Kidney (tissue), 14 donors: Measurements from ENCODE around the gene TLX2. TPM values are rescaled to one million over a fixed set of nuclear protein-coding genes. Genes with fewer than 3 reads are reported as not detected.

ENCODE experiments used
- DNase-seq, 5 donors: peaks; one replicate each; pipeline ENCODE4 v3.0.0-alpha.2; 2013 to 2020
- FAIRE-seq: peaks from 2 replicates; lab custom pipeline; 2012; peaks lifted over from hg19 to GRCh38; lab: Jason Lieb, UNC
- H3K27ac ChIP-seq, 2 donors: one replicate each; pipeline ENCODE4 v1.7.0; 2013; ENCODE audit warnings: low read depth in 2 of 2, low read length in 2 of 2, inconsistent platforms in 1 of 2
- H3K27me3 ChIP-seq: one replicate; pipeline ENCODE4 v1.7.1; 2013; ENCODE audit warnings: low read length, inconsistent platforms; ENCODE audit not compliant: control insufficient read depth, insufficient read depth
- H3K36me3 ChIP-seq, 3 donors: one replicate each; pipeline versions ENCODE4 v1.7.0 to v1.7.1; 2013; ENCODE audit warnings: low read length in 3 of 3, control low read depth in 1 of 3, inconsistent platforms in 1 of 3; ENCODE audit not compliant: insufficient read depth in 3 of 3, control insufficient read depth in 2 of 3
- H3K4me1 ChIP-seq, 3 donors: one replicate each; pipeline versions ENCODE4 v1.7.0 to v1.7.1; 2013; ENCODE audit warnings: low read length in 3 of 3, inconsistent platforms in 1 of 3, low read depth in 1 of 3; ENCODE audit not compliant: control insufficient read depth in 2 of 3, insufficient read depth in 2 of 3
- H3K4me3 ChIP-seq, 3 donors: one replicate each; pipeline versions ENCODE4 v1.7.0 to v1.8.1; 2013; ENCODE audit warnings: low read length in 3 of 3, control low read depth in 1 of 3, inconsistent platforms in 1 of 3
- H3K9ac ChIP-seq, 3 donors: one replicate each; pipeline versions ENCODE4 v1.7.0 to v1.7.1; 2013; ENCODE audit warnings: low read length in 3 of 3, control low read depth in 1 of 3, inconsistent platforms in 1 of 3
- H3K9me3 ChIP-seq, 3 donors: one replicate each; pipeline versions ENCODE4 v1.7.0 to v1.7.1; 2013; ENCODE audit warnings: low read length in 3 of 3, control low read depth in 1 of 3, inconsistent platforms in 1 of 3; ENCODE audit not compliant: control insufficient read depth in 2 of 3, insufficient read depth in 1 of 3
- intact Hi-C: fragments of 100-400 bp; cut with DNase I; formaldehyde crosslinking; loops from one replicate; pipeline ENCODE4 v1.11.1; 2022
- polyA plus RNA-seq: library from polyadenylated mRNA; stranded (reverse); fragments of 350-450 nt; fragmentation: Illumina TruSeq; extraction: RNeasy Lipid Tissue Mini Kit (QIAGEN cat#74804); gene quantifications from one replicate; pipeline ENCODE4 v1.2.3, GENCODE V29; 2014; ENCODE audit warnings: low read depth, low replicate concordance; ENCODE audit not compliant: insufficient read depth
- total RNA-seq: library from RNA; stranded (reverse); fragmentation: NEBNext Ultra II Directional; extraction: Animal tissue kit (Norgen Biotek cat#: 25700); gene quantifications from one replicate; pipeline ENCODE4 v1.2.1, GENCODE V29; 2021
- TF ChIP-seq, protein P1 (sequence below): IDR thresholded peaks from 3 replicates; pipeline ENCODE4 v1.5.1; 2012; ENCODE audit warnings: mild to moderate bottlenecking, moderate library complexity, borderline replicate concordance; ENCODE audit not compliant: insufficient read depth; ENCODE audit errors: extremely low read depth
- donor health status: control.
- donor health status: control.
- donor health status: control.
- donor health status: control.
- donor health status: control.
- donor health status: DM: yes; HTN: yes; CAD: no.
- donor health status: Normal renal cell carcinoma (clear cell type).

The TLX2 gene
- total and polyA plus RNA-seq, 2 donors from 2014 or later = not detected

DNA sequence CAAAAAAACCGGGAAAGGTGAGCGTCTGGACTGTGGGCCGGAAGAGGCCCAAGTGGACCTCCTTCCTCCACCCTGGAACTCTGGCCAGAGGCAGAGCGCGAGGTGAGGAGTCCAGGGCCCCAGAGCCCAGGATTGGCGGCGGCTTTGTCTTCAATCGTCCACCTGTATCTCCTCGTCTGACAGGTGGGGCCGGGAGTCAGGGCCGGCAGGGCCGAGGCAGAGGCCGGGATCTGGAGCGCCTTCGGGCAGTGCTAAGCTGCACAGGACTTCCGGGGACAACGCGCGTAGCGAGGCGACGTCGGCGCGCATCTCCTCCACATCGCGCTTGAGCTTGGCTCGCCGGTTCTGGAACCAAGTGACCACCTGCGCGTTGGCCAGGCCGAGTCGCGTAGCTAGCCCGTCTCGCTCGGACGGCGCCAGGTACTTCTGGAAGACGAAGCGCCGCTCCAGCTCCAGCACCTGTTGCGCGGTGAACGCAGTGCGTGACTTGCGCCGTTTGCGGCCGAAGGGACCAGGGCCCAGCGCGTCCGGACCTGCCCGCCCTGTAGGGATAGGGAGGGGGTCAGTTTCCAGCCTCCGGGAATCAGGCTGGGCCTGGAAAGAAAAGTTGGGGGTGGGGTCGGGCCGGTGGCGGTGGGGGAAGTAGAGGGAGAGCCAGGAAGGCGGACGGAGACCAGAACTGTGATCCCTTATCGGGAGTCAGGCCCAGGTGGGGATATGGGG lies 16.3 kb upstream of the TLX2 start:
- no peak overlapping the region for H3K9ac ChIP-seq

GRCh38 chr2:74498500-74499266 lies 15.6 kb upstream of the TLX2 start:
- peaks cover 12% of the 10 kb centered on the region for H3K27me3 ChIP-seq
- no peaks in the 10 kb centered on the region for H3K9me3 ChIP-seq
- TF ChIP-seq, protein P1, sequence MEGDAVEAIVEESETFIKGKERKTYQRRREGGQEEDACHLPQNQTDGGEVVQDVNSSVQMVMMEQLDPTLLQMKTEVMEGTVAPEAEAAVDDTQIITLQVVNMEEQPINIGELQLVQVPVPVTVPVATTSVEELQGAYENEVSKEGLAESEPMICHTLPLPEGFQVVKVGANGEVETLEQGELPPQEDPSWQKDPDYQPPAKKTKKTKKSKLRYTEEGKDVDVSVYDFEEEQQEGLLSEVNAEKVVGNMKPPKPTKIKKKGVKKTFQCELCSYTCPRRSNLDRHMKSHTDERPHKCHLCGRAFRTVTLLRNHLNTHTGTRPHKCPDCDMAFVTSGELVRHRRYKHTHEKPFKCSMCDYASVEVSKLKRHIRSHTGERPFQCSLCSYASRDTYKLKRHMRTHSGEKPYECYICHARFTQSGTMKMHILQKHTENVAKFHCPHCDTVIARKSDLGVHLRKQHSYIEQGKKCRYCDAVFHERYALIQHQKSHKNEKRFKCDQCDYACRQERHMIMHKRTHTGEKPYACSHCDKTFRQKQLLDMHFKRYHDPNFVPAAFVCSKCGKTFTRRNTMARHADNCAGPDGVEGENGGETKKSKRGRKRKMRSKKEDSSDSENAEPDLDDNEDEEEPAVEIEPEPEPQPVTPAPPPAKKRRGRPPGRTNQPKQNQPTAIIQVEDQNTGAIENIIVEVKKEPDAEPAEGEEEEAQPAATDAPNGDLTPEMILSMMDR = no peak
- H3K9ac ChIP-seq = no peak overlapping the region
- intact Hi-C loops = no loop called here
- no peak for FAIRE-seq
- peak overlapping the region; percentile 6 to 35 (median 23) for H3K4me3 ChIP-seq
- peak; percentile 48 to 71 (median 68) for DNase-seq
- H3K27ac ChIP-seq = no peak overlapping the region
- H3K4me1 ChIP-seq = peaks cover 0 to 20% (median 10%) of the 10 kb centered on the region in 3 donors
- H3K36me3 ChIP-seq = no peaks in the 10 kb centered on the region

More for the DNA sequence above, 16.3 kb upstream of the TLX2 start:
- no peaks in the 10 kb centered on the region for H3K9me3 ChIP-seq
- peak overlapping the region in 2 of 3 donors; percentile 35 to 38 for H3K4me3 ChIP-seq
- H3K27ac ChIP-seq = no peak overlapping the region
- DNase-seq = peak; percentile 43 to 83 (median 50)
- FAIRE-seq = no peak
- peaks cover 0 to 5% (median 3%) of the 10 kb centered on the region in 3 donors for H3K36me3 ChIP-seq
- peaks cover 12% of the 10 kb centered on the region for H3K27me3 ChIP-seq
- H3K4me1 ChIP-seq = peaks cover 0 to 19% (median 10%) of the 10 kb centered on the region in 3 donors
- intact Hi-C loops = no loop called here
- TF ChIP-seq, protein P1 = no peak

- Histone ChIP-seq H3K4me3 (peak within 1 kb of the TSS; percentile 6 to 35 (median 23)), H3K9me3 (no peaks in the 10 kb centered on the region), H3K9ac (no peak within 1 kb of the TSS), H3K27me3 (peaks cover 12% of the 10 kb centered on the region), H3K36me3 (no peaks in the 10 kb centered on the region), H3K4me1 (peaks cover 0 to 22% (median 10%) of the 10 kb centered on the region in 3 donors), H3K27ac (no peak within 1 kb of the TSS)
- intact Hi-C loops = no loop called here
- DNase-seq (peak; percentile 78 to 83 (median 81)), FAIRE-seq (no peak)
- TF ChIP-seq, protein P1 = no peak
These were observed 14.8 kb upstream of the TLX2 start, which contains the start of gene LBX2 for GRCh38 chr2:74499267-74499939. TSS of gene LBX2 (minus strand) at chr2:74499603. CDS start at chr2:74499537, 66 bp downstream.
